Fibroblast of villous mesenchyme (primary cell): ENCODE data around the gene UBAP1. TPM values are rescaled to one million over a fixed set of nuclear protein-coding genes. Genes with fewer than 3 reads are reported as not detected.
"Not testable (repeated sequence)": the region's sequence is repeated elsewhere in the genome, so short reads cannot be mapped to it uniquely, and the experiment has no call there.

Experiments
- DNase-seq: peaks from one replicate; pipeline ENCODE4 v3.0.0-alpha.2; 2010; ENCODE audit warnings: low read depth
- H3K4me3 ChIP-seq: 2 replicates; pipeline ENCODE4 v1.5.1; 2011; ENCODE audit warnings: low read depth, mild to moderate bottlenecking, low read length
- CTCF ChIP-seq: IDR thresholded peaks from 2 replicates; pipeline ENCODE4 v1.5.1; 2012; ENCODE audit warnings: low read depth, mild to moderate bottlenecking, low read length; ENCODE audit not compliant: insufficient read depth
- total RNA-seq: library from RNA; depleted of rRNA; stranded (reverse); fragments of >200 nt; gene quantifications from 2 replicates; pipeline ENCODE4 v1.2.3, GENCODE V29; 2012

Gene UBAP1
- total RNA-seq, 1 donor, result 51.0 TPM

GRCh38 chr9:34246453-34246852 lies 67.6 kb downstream of the UBAP1 start:
- H3K4me3 ChIP-seq, result no peak overlapping the region
- no peak for TF ChIP-seq CTCF
- DNase-seq, result no peak

DNA sequence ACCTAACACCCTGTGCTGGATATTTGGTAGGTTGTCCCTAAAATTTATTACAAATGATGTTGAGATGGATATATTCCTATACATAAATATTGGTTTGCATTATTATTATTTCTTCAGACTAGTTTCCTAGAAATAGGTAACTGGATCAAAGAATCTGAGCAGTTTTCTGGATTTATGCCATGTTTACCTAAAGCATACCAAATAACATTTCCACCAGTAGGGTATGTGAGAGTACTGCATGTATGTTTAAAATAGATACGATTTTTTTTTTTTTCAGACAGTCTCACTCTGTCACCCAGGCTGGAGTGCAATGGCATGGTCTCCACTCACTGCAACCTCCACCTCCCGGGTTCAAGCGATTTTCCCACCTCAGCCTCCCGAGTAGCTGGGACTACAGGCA lies 68.9 kb downstream of the UBAP1 start:
- not testable (repeated sequence) for H3K4me3 ChIP-seq

GRCh38 chr9:34249274-34249673 lies 70.4 kb downstream of the UBAP1 start:
- no peak overlapping the region for H3K4me3 ChIP-seq
- no peak for TF ChIP-seq CTCF
- DNase-seq, result no peak

More for the DNA sequence above, 68.9 kb downstream of the UBAP1 start:
- DNase-seq, result not testable (repeated sequence)

- no peak overlapping the region for H3K4me3 ChIP-seq
- DNase-seq, result no peak
- TF ChIP-seq CTCF, result no peak
Observed at GRCh38 chr9:34250721-34251120, 71.9 kb downstream of the UBAP1 start.

DNA sequence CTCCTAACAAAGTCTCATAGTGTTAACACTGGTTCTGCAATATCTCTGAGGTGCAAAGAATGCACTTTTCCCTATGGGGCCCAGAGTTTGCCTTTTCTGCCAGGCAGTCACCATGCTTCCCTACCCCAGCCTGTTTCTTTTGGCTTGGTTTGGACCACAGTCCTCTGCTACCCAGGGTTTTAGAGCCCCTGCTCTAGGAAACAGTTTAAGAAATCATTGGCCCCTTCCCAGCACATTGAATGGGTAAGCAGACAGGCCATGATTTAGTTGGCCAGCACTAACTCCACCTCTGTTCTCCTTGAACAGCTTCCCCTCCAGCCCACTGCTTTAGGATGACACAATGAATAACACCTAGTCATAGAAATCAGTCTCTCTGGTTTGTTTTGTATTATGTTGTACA lies 73.2 kb downstream of the UBAP1 start:
- H3K4me3 ChIP-seq, result no peak overlapping the region

GRCh38 chr9:34252670-34253459 lies 74.0 kb downstream of the UBAP1 start:
- TF ChIP-seq CTCF, result peak; percentile 94
- H3K4me3 ChIP-seq, result no peak overlapping the region
- peak; percentile 57 for DNase-seq

More for the DNA sequence above, 73.2 kb downstream of the UBAP1 start:
- no peak for DNase-seq
- TF ChIP-seq CTCF, result no peak

DNA sequence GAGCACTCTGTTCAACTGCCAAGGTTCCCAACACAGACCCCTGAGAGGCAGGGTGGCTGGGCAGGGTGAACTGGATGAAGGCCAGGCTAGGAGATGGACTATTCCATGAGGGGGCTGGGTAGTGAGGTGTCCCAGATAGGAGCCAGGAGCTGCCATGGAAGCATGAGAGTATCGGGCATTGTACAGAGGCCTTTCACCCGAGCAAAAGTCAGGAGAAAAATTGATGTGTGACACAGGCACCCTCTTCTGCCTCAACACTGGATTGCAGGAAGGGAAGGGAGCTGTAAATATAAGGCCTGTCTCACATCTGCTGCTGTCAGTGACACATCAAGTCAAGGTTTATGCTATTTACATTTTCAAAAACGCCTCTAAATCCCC lies 74.6 kb downstream of the UBAP1 start:
- DNase-seq, result peak; percentile 56
- no peak overlapping the region for H3K4me3 ChIP-seq
- TF ChIP-seq CTCF, result peak; percentile 36
